ENCODE results near the gene GABRG3.
"Not testable (repeated sequence)": the region's sequence is repeated elsewhere in the genome, so short reads cannot be mapped to it uniquely, and the experiment has no call there.

The GABRG3 gene

DNA sequence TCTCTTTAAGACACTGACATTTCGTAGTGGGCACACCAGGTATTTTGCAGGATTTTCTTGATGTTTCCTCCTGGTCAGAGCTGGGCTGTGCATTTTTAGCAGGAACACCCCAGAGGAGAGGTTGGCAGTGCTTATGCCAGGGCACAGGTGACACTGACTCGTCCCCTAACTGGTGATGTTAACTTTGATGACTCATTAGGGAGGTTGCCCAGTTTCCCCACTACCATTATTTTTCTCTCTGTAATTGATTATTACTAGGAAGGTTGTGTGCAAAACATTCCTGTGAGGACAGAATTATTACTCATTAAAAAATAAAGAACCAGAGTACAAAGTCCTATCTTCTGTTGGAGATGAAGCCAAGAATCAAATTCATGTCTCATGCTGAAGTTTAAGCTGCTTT lies 394.5 kb downstream of the GABRG3 start:
- TF ChIP-seq, protein P1, sequence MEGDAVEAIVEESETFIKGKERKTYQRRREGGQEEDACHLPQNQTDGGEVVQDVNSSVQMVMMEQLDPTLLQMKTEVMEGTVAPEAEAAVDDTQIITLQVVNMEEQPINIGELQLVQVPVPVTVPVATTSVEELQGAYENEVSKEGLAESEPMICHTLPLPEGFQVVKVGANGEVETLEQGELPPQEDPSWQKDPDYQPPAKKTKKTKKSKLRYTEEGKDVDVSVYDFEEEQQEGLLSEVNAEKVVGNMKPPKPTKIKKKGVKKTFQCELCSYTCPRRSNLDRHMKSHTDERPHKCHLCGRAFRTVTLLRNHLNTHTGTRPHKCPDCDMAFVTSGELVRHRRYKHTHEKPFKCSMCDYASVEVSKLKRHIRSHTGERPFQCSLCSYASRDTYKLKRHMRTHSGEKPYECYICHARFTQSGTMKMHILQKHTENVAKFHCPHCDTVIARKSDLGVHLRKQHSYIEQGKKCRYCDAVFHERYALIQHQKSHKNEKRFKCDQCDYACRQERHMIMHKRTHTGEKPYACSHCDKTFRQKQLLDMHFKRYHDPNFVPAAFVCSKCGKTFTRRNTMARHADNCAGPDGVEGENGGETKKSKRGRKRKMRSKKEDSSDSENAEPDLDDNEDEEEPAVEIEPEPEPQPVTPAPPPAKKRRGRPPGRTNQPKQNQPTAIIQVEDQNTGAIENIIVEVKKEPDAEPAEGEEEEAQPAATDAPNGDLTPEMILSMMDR (conservative IDR thresholded peaks at IDR 0.05): no peak
- no peak overlapping the region for H3K27ac ChIP-seq

DNA sequence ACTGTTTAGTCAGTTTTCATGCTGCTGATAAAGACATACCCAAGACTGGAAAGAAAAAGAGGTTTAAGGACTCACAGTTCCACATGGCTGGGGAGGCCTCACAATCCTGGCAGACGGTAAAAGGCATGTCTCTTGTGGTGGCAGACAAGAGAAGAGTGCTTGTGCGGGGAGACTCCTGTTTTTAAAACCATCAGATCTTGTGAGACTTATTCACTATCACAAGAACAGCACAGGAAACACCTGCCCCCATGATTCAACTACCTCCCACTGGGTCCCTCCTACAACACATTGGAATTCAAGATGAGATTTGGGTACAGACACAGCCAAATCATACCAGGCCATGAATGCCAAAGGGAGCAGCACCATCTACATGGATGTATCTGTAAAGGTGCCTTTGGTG lies 406.4 kb downstream of the GABRG3 start:
- not testable (repeated sequence) for H3K27ac ChIP-seq

DNA sequence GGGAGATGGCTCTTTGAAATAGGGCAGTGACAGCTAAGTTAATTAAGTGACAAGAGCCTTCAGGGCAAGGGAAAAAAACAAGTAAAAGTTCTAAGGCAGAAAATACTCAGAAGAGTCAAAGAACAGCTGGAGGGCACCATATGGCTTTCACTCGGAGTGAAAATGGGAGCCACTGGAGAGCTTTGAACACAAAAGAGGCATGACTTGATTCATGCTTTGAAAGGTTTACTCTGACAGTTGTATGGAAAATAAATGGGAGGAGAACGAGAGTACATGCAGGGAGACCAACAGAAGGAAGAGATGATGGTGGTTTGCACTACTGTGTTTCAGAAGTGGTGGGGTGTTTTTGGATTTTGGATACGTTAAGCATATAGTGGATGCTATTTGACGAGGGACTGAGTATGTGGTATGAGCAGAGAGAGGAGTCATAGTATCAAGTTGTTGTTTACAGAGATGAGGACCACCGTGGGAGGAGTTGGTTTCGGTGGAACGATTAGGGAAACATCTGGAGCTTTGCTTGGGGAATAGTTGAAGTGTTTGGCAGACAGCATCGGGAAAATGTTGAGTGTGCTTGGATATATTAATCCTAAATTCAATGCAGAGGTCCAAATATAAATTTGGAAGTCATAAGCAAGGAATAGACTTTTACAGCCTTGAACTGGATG lies 411.5 kb downstream of the GABRG3 start:
- H3K27ac ChIP-seq: no peak overlapping the region
- TF ChIP-seq, protein P1 (conservative IDR thresholded peaks at IDR 0.05): no peak

DNA sequence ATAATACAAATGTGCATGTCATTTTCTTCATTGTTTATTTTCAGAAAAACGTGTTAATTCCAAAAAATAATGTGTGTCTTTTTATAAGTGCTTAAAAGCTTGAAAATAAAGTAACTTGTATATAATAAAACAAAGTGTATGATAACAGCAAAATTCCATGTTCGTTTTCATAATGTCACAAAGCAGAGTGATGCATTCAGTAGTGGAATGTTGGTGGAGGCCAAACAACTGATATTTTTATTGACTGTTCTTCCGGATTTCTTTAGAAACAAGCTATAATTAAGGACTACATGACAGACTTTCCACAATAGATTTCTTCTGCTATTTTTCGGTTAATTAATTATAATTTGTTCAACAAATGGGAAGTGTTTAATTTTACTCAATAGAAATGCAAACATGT lies 412.7 kb downstream of the GABRG3 start:
- TF ChIP-seq, protein P1 (conservative IDR thresholded peaks at IDR 0.05): no peak

DNA sequence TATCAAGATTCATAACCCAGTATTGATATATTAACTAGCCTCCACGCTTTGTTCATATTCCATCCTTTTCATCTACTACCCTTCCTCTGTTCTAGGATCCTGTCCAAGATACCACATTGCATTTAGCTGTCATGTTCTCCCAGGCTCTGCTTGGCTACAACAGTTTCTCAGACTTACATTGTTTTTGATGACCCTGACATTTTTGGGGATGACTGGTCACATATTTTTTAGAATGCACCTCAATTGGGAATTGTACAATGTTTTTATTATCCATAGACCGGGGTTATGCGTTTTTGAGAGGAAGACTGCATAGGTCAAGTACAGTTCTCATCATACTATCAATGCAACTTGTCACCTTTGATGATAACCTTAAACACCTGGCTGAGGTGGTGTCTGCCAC lies 421.2 kb downstream of the GABRG3 start:
- H3K27ac ChIP-seq: no peak overlapping the region
- TF ChIP-seq, protein P1 (conservative IDR thresholded peaks at IDR 0.05): no peak

More for the DNA sequence above, 412.7 kb downstream of the GABRG3 start:
- no peak overlapping the region for H3K27ac ChIP-seq

DNA sequence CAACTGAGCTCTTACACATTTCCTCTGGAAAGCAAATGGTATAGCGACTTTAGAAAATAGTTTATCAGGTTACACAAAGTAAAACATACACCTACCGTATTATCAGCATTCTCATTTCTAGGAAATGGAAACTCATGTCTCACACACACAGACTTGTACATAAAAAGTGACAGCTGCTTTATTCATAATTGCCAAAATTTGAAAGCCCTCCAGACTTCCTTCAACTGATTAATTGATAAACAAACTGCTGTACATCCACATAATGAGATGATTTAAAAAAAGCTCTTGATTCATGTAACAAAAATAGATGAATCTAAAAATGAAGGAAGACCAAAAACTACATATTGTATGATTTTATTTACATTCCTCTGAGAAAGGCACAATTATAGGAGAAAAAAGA lies 425.5 kb downstream of the GABRG3 start:
- no peak overlapping the region for H3K27ac ChIP-seq
- TF ChIP-seq, protein P1 (conservative IDR thresholded peaks at IDR 0.05): no peak

DNA sequence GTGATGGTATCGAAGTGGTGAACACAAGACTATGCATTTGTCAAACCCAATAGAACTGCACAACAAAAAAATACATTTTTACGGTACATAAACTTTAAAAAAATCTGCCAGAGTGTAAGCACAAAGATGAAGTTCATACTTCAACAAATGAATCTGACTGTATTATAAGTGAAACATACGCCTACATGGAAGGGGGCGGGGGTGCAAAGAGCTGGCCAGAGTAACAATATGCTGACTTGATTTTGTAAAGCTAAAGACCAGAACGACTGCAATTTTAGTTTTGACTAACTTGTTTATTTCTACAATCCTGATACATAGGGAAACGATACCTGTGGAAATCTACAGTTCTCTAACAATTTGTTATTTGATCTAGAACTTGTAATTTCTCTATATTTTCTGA lies 426.0 kb downstream of the GABRG3 start:
- TF ChIP-seq, protein P1 (conservative IDR thresholded peaks at IDR 0.05): no peak
- H3K27ac ChIP-seq: no peak overlapping the region

DNA sequence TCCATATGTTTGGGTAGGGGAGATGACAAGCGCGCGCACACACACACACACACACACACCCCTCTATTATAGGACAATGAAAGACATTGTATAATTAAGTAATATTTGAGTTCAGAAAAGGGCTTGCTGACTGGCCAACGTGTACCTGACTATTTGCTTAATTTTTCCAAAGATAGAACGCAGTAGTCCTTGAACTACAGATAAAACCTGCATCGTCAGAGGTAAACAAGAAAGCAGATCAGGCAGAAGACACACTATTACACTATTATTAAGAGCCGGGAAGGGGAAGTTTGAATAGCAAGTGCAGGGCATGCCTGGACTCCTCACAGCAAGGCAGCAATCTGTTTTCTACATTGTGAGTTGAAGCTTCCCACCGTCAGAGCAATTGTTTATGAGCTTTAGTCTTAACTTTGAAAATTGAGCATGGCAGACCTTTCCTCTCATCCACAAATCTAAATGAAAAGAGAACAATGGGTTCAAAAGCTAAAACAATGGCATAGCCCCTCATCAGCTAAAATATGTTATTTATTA lies 427.7 kb downstream of the GABRG3 start:
- TF ChIP-seq, protein P1 (conservative IDR thresholded peaks at IDR 0.05): no peak
- H3K27ac ChIP-seq: peak overlapping the region; percentile 83
